HG02798 (cell line): ENCODE results near the gene ZBTB42.

Experiments used
- ATAC-seq: cut with Tn5 transposase; IDR thresholded peaks from one replicate; pipeline ENCODE4 v1.9.1; 2021; ENCODE audit warnings: mild to moderate bottlenecking; ENCODE audit not compliant: unreplicated experiment, poor library complexity

The ZBTB42 gene

GRCh38 chr14:104781271-104782077 is 19.4 kb upstream of the ZBTB42 start:
- ATAC-seq: no peak

- no peak for ATAC-seq
Observed at GRCh38 chr14:104782086-104782807, 18.7 kb upstream of the ZBTB42 start.

GRCh38 chr14:104782808-104783139 is 18.1 kb upstream of the ZBTB42 start:
- ATAC-seq: no peak

DNA sequence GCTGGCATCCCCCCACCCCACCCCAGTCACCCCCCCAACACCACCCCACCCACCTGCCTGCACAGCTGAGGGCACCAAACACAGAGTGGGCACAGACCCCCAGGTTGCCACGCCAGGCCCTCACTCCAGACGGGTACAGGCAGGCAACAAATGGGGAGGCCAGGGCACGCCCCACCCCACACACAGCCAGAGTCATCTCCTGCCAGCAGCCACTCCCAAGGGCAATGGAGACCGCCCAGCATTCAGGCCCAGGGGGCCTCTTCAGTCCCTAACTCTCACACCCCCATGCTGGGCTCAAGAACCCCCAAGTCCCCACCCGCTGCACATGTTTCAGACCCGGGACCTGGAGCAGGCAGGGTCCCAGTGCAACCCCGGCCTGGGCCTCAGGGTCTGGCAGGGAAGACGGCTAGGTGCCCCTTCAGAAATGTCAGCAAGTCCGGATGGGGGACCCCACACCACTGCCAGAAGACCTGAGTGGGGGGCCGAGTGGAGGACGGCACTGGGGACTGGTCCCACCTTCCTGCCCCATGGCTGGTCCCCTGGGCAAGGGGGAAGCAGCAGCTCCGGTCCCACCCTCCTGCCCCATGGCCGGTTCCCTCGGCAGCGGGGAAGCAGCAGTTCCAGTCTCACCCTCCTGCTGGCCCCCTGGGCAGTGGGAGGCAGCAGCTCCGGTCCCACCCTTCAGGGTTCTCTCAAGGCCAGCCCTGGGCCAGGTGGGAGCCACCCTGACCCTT is 17.2 kb upstream of the ZBTB42 start:
- ATAC-seq: no peak

DNA sequence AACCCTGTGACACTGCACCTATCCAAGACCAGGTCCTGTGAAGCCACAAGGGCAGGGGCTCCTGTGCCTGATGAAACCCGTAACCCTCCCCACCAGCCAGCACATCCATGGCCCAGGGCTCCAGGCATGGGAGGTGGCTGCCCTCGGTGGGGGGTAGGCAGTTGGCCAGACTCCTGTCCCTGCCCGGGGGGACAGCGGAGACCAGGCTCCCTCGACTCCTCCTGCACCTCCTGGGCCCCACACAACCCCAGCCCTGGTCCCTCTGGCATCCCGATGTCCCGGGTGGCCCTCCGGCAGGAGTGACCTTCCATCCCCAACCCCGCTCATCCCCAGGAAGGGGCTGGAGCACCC is 16.7 kb upstream of the ZBTB42 start:
- no peak for ATAC-seq

DNA sequence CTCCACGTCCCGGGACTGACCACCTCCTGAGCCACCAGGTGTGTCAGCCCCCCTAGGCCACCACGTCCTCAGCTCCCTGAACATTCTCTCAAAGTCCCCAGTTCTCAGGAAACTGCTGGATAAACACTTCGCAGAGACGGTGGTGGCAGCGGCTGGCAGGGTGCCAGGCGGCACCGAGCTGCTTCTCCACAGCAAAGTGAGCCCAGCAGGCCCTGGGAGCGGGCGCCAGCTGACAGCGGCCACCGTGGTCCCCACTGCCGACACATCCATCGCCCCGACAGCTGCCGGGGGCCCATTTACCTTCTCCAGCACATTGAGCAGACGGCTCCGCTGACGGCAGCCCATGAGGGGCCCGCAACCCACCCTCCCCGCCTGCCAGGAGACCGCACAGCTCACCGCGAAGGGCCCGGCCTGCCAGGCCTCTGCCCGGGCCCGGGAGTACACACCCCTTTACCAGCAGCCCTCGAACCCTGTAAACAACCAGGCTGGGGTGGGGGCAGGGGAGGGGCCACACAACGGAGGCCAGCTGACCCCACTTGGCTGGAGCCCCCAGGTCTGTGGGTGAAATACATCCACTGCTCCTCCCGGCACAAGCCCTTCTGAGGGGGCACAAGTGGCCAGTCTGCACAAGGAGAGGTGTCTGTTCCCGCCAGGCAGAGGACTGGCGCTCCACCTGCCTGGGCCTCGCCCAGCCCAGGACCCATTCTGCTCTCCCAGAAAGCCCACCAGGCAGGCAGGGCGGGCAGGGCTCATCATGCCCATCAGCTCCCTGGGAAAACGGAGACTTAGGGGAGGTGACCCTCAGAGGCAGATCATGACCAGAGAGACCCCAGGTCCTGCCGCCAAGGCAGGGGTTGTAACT is 15.8 kb upstream of the ZBTB42 start:
- no peak for ATAC-seq

GRCh38 chr14:104785708-104786080 is 15.2 kb upstream of the ZBTB42 start:
- ATAC-seq: no peak

GRCh38 chr14:104786091-104786586 is 14.8 kb upstream of the ZBTB42 start:
- no peak for ATAC-seq

DNA sequence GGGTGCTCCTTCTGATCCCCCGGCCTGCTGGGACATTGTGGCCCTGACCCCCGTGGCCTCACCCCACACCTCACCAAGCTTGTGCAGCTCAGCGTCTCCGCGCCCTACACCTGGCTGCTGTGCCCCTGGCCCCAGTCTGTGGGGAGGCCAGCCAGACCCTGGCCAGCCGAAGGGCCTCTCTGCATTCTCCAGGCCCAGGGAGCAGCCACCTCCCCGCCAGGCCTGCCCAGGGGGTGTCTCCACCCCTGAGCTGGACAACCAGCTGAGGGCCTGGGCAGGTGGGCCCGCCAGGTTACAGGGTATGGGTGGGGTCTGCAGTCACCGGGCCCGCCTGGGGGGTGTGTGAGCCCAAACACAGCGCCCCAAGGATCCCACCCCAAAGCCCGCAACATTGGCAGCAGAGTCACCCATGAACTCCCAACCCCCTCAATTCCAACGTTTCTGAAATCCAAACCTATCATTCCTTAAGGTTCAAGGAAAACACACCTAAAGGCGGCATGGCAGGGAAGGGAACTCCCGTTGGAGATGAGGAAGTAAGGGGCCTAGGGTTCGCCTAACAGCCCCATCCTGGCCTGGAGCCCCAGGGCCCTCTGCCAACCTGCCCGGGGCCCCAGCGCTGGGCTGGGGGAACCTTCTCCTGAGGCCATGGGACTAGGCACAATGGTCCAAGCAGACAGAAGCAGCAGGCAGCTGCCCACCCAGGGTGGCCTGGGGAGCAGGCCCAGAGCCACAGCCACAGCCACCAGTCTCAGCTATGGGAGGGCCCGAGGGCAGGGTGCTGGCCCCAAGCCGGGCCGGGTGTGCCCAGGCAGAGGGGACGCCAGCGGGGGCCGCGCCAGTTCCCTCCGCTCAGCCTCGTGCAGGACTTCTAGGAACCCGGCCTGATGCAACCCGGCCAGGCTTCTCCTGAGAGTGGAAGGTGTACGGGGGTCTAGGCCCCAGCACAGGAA is 13.9 kb upstream of the ZBTB42 start:
- ATAC-seq: no peak

DNA sequence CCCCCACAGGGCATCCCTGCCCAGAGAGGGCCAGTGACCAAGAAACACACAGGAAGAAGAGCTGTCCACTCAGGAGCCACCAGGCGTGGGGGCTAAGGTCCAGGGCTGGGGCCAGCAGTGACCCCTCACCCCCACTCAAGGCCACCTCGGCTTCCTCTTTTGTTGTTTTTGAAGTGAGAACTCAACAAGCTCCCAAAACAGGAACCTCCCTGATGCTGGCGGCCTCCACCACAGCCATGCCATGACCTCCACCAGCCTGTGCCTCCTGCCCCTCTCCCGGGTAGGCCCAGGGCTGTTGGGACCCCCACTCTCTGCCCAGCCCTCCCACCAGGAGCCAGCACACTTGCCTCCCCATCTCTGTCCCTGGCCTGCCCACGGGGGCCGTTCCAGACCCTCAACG is 13.2 kb upstream of the ZBTB42 start:
- ATAC-seq: no peak

- no peak for ATAC-seq
Observed at GRCh38 chr14:104788161-104788818, 12.6 kb upstream of the ZBTB42 start.

DNA sequence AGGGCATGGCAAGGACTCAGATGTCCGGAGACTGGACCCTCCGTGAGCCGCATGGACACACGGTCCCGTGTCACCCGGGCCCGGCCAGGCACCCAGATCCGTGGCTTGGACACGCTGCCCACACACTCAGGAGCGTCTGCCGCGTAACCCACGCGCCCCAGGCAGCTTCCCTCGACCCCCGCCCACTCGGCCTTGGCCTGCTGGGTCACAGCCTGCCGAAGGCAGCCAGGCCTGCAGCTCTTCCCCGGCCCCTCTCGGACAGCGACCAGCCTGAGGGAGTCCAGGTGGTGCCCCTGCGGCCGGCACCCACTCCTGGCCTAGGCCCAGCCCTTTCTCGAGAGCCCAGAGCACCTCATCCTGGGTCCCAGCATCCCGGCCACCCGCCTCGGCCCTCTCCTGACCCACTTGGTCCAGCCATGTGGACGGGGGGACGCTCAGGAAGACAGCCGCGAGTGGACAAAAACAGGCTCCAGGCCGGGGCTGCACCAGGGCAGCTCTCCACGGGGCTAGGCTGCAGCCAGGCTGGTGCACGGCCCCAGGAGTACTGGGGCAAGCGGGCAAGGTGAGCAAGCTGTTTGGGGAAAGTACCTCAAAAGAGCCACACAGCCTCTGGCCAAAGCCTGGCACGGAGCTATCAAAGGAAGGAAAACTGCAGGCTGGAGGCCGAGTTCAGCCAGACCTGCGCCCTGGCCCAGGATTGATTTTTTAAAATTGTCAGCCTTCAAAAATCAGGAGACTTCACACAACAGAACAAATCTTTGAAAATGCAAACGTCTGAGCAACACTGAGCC is 11.8 kb upstream of the ZBTB42 start:
- ATAC-seq: no peak

DNA sequence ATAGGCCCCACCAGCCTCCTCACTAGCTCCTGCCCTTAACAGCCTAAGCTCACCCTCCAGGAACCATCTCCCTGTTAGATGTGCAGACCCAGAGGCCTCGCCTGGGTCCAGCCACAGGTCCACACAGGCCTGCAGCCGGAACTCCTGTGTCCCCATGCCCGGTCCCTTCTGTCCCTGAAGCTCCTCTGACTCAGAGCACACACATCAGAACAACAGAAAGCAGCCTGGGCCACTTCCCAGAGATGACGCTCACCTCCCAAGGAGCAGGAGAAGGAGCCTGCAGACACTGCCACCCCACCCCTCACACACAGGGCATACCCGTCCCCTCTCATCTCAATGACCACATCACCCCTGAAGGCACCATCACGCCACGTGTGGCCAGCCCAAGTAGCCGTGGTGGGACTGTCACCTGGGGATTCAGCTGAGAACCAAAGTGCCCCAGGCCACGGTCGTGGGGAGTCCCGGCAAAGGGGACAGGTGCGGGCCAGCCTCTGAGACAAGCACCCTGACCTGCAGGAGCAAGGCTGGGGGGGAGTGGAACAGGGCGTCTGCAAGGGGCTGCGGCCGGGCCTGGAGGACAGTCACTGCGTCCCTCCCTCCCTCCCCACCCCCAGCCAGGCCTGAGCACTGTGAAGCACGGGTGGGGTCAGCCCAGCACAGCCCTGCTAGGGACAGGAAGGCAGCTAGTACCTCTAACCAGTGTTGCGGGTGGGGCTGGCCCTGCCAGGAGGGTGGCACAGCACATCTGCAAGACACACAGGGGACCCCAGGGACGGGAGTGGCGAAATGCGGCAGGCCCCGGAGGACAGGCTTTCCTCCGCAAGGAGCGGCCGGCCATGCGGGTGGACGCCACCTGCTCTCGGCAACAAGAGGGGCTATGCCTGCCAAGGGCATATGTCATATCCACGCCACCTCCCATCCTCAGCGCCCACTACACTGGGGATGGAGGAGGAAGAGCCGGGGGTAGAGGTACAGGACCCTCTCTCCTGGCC is 10.9 kb upstream of the ZBTB42 start:
- no peak for ATAC-seq

DNA sequence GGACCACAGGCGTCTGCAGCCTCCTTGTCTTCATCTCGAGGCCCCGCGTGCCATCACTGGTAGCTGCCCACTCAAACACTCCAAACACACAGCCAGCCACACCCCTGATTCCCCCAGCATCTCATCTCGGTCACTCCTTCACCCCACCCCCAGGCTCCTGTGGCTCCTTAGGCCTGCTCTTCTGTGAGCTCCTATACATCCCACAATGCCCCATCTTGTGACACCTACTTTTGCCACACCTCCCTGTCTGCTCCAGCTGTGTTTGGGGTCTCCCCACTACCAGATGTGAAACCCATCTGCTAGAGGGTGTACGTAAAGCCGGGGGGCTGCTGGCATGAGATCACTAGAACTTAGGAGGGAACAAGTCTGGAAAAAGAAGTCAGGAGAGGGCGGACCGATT is 9.5 kb upstream of the ZBTB42 start:
- no peak for ATAC-seq

GRCh38 chr14:104792101-104792884 is 8.6 kb upstream of the ZBTB42 start:
- ATAC-seq: no peak
